Fibroblast of lung (primary cell): Measurements from ENCODE around the gene SGK1.

Experiments
- CTCF ChIP-seq, 2 donors: IDR thresholded peaks in 1 of 2; conservative IDR thresholded peaks in 1 of 2; 1 replicate in 1 of 2; 2 replicates in 1 of 2; pipeline ENCODE4 v1.5.1; 2011 to 2012; ENCODE audit warnings: low read length in 2 of 2, control low read depth in 1 of 2, inconsistent platforms in 1 of 2, low read depth in 1 of 2, mild to moderate bottlenecking in 1 of 2
- EZH2 ChIP-seq: IDR thresholded peaks from 2 replicates; pipeline ENCODE4 v1.5.1; 2012; ENCODE audit warnings: low read length, control low read depth, mild to moderate bottlenecking; ENCODE audit errors: missing control alignments

- TF ChIP-seq CTCF (conservative IDR thresholded peaks at IDR 0.05 in 1 of 2, IDR thresholded peaks at IDR 0.05 in 1 of 2; ENCODE audit: low read depth in 1 of 2, low read length in 2 of 2) (no peak), EZH2 (no peak)
These were observed 39.1 kb upstream of the SGK1 start for GRCh38 chr6:134357022-134357487.
